ENCODE results near the gene TBX10.
"Not testable (repeated sequence)": the region's sequence is repeated elsewhere in the genome, so short reads cannot be mapped to it uniquely, and the experiment has no call there.

TBX10 gene

GRCh38 chr11:67644472-67645418 is 5.2 kb upstream of the TBX10 start:
- no peak for DNase-seq

- no peak for DNase-seq
Measured at GRCh38 chr11:67644042-67644441, 4.5 kb upstream of the TBX10 start.

DNA sequence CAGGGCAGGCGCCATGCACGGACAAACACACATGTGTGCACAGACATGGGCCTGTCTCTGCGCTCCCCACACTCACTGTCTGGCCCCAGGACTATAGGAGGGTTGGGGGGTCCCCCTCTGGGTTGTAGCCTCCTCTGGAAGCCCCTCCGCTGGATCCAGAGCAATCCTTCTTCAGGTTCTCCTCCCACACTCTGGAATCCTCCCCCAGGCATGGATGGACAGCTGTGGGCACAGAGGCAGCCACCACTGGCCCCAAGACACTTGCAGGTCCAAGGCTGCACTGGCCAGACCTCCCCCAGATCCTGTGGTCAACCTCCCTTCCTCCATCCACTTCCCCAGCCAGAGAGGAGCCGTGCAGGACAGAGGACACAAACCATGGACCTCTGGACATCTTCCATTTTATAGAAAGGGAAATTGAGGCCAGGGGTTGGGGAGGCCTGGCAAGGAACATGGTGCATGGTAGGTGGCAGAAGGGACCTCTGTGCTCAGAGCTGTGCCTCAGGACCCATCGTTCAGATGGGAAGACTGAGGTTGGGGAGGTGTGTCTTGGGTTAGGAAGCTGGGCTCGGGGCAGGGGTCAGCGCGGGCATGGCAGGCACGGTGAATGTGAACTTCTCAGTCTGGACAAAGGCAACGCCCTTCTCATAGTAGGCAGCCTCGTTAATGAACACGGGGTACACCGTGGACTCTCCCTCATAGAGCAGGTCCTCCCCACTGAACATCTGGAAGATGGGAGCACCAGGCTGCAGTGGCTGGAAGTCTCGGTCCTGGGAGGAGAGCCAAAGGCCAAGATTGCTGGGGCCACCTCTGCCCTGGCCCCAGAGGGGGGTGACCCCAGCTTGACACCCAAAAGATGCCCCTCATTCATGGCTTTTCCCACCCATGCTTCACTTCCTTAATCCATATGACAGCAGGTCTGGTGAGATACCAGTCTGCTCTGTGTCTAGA is 2.9 kb upstream of the TBX10 start:
- no peak for DNase-seq

- no peak for DNase-seq
Measured at GRCh38 chr11:67641338-67642172, 2.0 kb upstream of the TBX10 start.

DNA sequence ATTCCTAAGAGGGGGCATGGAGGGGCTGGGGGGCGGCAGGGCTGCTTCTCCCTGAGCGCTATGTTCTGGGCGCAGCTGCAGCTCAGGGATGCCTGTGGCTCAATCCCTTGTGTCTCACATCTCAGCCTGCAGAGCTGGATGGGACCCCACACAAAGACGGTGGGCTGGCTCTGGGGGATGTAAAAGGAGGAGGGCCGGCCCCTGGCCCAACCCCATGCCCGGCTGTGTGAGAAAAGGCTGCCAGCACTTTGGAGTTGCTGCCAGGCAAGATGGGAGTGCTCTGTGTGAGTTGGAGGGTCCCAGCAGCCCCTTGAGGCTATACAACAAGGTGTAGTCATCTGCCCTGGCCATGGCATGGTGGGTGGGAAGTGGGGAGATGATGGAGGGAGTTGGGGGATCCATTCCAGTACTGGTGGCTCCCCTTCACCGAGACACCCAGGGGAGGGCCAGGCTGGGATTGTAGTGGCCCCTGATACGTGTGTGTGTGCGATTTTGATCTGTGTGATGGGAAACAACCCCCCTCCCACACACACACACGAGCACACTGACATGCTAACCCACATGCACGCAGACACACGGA is 1.3 kb upstream of the TBX10 start:
- no peak for DNase-seq

DNA sequence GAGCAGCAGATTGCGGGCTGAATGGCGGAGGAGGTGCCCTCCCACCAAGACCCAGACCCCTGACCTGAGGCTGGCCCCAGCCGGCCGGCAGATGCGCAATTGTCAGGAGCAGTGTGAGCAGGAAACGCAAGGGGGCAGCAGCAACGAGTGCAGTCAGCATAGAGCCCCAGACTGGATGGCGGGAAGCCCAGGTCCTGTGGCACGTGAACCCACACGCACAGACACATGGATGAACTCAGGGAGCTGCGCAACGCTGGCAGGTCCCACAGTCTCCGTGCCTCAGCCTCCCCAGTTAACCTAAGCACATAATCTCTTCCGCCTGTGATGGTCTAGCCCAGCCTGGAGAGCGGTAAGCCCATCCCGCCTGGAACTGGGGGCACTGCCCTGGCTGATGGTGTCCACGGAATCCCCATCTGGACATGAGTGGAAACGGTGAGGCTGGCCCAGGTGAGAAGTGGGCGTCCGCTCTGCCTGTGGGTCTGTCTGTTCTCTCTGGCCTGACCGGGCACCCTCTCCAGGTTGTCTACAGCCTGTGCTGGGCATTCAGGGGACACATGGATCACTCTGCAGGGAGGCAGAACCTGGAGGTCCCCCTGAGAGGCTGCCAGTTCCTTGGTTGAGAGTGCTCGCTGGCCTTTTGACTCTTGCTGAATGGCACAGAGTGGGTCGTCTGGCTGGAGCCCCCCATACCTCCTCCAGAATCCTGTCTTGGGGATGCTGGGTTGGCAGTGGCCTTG is 626 bp upstream of the TBX10 start:
- DNase-seq: peak; percentile 35

DNA sequence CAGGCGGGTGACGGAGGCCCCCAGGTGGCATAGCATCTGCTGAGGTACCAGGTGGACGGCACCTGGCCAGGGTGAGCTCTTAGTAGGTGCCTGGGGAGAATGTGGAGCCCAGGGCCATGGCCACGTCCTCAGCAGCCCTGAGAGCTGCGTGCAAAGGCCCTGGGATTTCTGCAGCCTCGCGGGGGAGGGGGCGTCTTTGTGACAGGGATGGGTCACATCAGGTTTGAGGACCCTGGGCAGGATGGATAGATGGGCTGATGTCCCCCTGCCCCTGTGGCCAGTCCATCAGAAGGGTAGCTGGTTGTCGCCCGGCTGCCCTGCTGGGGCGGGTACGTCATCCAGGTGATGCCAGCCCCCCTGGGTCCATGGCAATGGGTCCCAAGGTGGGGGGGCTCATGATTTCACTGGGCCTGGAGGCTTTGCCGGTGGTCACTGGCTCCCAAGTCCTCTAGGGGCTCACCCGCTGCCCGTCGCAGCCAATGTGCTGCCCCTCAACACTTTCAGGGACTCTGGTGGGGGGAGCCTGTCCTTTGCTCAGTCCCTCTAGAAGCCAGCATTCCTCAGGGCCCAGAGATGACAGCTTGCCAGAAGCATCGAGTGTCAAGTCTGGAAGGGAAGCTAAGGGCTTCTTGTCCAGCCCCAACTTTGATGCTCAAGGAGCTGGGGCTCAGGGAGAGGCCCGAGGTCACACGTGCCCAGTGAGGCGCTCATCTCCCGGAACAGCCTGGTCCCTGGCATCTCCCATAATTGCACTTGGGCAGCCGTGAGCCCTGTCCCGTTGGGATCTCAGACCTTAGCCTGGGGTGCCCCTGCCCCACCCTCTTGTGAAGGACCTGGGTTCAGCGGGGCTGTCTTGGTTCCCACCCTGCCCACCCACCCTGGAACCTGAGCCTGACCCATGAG is 777 bp downstream of the TBX10 start:
- no peak for DNase-seq

- not testable (repeated sequence) for DNase-seq
Measured at GRCh38 chr11:67637441-67637840, 2.1 kb downstream of the TBX10 start.

GRCh38 chr11:67636962-67637361 is 2.6 kb downstream of the TBX10 start:
- DNase-seq: no peak

GRCh38 chr11:67635231-67635521 is 4.4 kb downstream of the TBX10 start:
- no peak for DNase-seq

GRCh38 chr11:67634366-67635230 is 5.0 kb downstream of the TBX10 start:
- DNase-seq: no peak

DNA sequence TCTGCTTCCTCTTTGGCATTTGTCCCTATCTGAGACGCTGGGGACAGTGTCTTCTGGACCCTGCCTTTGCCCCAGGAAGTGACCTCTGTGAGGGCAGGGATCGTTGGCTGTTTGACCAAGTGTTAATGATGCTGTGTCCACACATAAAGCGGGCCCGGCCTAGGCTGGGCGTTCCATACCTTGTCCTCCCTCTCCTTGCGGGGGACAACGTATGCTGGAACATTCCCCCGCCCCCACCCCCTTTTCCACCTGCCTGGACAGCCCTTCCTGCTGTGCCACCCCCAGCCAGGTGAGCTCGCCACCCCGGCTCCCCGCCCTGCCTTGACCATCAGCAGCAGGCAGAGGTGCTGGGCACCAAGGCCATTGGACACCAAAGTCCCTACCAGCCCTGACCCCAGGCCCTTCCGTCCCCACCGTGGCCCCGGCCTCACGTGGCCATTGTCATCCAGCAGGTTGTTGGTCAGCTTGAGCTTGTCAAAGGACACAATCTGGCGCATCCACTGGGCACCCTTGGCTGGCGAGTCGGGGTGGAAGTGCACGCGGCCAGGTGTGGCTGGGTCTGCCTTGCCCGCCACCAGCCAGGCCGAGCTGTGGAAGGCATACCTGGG is 5.7 kb downstream of the TBX10 start:
- no peak for DNase-seq

DNA sequence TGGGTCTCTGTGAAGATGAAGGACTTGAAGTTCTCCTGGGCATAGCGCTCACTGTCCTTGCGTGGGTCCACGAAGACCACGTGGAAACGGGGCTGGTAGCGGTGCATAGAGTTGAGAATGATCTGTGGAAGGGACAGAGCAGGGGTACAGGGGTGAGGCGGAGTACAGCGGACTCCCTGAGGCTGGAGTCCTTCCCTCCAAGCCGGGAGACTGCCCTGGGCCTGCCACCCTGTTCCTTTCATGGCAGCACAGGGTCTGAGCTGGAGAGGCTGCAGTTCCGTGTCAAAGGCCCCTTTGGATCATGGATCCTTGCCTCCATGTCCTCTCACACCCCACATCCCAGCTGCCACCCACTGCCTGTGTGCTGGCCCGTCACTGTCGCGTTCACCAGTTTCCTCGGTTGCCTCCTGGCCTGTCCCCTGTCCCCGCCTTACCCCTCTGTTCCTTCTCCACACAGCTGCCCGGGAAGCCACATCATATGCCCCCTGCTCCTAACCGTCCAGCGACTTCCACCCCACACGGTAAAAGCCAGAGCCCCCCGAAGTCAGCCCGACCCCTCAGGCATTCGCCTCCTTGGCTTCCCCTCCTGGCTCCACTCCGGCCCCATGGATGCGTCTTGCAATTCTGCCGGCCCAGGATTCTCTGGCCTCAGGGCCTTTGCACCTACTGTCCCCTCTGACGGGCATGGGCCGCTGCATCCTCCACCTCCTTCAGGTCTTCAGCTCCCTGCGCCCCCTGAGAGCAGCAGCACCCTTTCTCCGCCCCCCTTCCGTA is 6.4 kb downstream of the TBX10 start:
- no peak for DNase-seq

DNA sequence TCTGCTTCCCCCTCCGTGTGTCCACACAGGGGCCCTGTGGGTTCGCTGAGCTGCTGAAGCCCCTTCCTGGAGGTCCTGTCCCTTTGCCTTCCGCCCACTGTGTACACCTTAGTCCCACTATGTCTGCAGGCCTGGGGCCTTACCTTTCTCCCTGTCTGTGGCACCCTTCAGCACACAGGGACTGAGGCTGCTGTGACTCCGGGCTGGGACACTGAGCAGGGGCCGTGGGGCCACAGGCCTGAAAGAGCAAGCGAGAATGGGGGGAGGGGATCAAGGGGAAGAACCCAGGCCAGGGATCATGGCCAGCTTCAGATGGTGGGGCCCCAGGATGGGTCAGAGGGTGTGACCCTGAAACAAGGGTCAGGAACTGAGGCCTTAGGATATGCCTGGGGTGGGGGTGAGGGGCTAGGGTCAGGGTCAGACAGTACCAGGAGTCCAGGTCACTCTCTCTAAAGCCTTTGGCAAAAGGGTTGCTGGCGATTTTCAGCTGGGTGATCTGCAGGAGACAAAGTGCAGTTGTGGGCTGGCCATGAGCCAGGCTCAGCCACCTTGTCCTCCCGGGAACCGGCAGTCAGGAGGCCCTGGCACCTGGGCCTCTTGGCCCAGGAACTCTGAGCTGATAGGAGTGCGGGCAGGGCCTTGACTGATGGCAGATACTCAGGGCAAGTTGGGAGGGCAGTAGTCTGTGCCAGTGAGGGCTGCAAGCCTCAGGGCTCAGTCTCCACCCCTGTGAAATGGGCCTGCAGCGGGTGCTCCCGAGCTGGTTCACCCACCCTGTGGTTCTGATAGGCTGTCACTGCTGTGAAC is 7.2 kb downstream of the TBX10 start:
- no peak for DNase-seq

DNA sequence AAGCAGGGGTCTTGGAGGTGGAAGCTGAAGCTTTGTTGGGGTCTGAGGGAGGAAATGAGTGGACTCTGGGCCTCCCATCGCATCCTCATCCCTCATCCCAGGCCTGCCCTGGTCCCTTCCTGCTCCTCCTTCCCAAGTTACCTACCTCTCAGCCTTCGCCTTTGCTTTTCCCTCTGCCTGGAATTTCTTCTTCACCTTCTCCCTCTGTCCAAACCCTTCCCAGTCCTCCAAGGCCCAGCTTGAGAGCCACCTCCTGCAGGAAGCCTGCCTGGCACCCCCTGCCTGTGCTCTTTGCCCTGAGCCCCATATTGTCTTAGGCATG is 7.7 kb downstream of the TBX10 start:
- DNase-seq: no peak

- DNase-seq: no peak
Measured at GRCh38 chr11:67631411-67631810, 8.2 kb downstream of the TBX10 start.

- DNase-seq: peak; percentile 26
Measured at GRCh38 chr11:67630943-67631331, 8.6 kb downstream of the TBX10 start.

Measured in effector CD8-positive, alpha-beta T cell (primary cell).